ENCODE results near the gene PAM.
"Not testable (repeated sequence)": the region's sequence is repeated elsewhere in the genome, so short reads cannot be mapped to it uniquely, and the experiment has no call there.

The PAM gene

GRCh38 chr5:102901424-102902134 lies 146.5 kb downstream of the PAM start:
- Histone ChIP-seq H3K27ac (ENCODE audit: low read depth, low read length) (no peak overlapping the region), H3K4me3 (ENCODE audit: low read depth, low read length) (no peak overlapping the region), H3K36me3 (ENCODE audit: control insufficient read depth, insufficient read depth, low read length) (no peaks in the 10 kb centered on the region), H3K27me3 (ENCODE audit: control insufficient read depth, insufficient read depth, low read length) (no peaks in the 10 kb centered on the region), H3K9ac (ENCODE audit: low read depth, low read length) (no peak overlapping the region), H3K9me3 (ENCODE audit: control insufficient read depth, insufficient read depth, low read length) (no peaks in the 10 kb centered on the region), H3K4me1 (ENCODE audit: control insufficient read depth, insufficient read depth, low read length) (no peaks in the 10 kb centered on the region)

- Histone ChIP-seq H3K9ac (ENCODE audit: low read depth, low read length) (no peak overlapping the region), H3K36me3 (ENCODE audit: control insufficient read depth, insufficient read depth, low read length) (no peaks in the 10 kb centered on the region), H3K27me3 (ENCODE audit: control insufficient read depth, insufficient read depth, low read length) (no peaks in the 10 kb centered on the region), H3K4me1 (ENCODE audit: control insufficient read depth, insufficient read depth, low read length) (no peaks in the 10 kb centered on the region), H3K9me3 (ENCODE audit: control insufficient read depth, insufficient read depth, low read length) (no peaks in the 10 kb centered on the region), H3K4me3 (ENCODE audit: low read depth, low read length) (no peak overlapping the region), H3K27ac (ENCODE audit: low read depth, low read length) (no peak overlapping the region)
Measured at GRCh38 chr5:102902135-102902448, 147.0 kb downstream of the PAM start.

GRCh38 chr5:102902647-102903046 lies 147.5 kb downstream of the PAM start:
- Histone ChIP-seq H3K9ac (ENCODE audit: low read depth, low read length) (no peak overlapping the region), H3K27me3 (ENCODE audit: control insufficient read depth, insufficient read depth, low read length) (no peaks in the 10 kb centered on the region), H3K9me3 (ENCODE audit: control insufficient read depth, insufficient read depth, low read length) (no peaks in the 10 kb centered on the region), H3K4me3 (ENCODE audit: low read depth, low read length) (no peak overlapping the region), H3K36me3 (ENCODE audit: control insufficient read depth, insufficient read depth, low read length) (no peaks in the 10 kb centered on the region), H3K27ac (ENCODE audit: low read depth, low read length) (no peak overlapping the region), H3K4me1 (ENCODE audit: control insufficient read depth, insufficient read depth, low read length) (no peaks in the 10 kb centered on the region)

GRCh38 chr5:102903074-102903871 lies 148.2 kb downstream of the PAM start:
- Histone ChIP-seq H3K9me3 (ENCODE audit: control insufficient read depth, insufficient read depth, low read length) (no peaks in the 10 kb centered on the region), H3K4me1 (ENCODE audit: control insufficient read depth, insufficient read depth, low read length) (no peaks in the 10 kb centered on the region), H3K27me3 (ENCODE audit: control insufficient read depth, insufficient read depth, low read length) (no peaks in the 10 kb centered on the region), H3K9ac (ENCODE audit: low read depth, low read length) (no peak overlapping the region), H3K4me3 (ENCODE audit: low read depth, low read length) (no peak overlapping the region), H3K36me3 (ENCODE audit: control insufficient read depth, insufficient read depth, low read length) (no peaks in the 10 kb centered on the region), H3K27ac (ENCODE audit: low read depth, low read length) (no peak overlapping the region)

GRCh38 chr5:102905056-102905455 lies 150.0 kb downstream of the PAM start:
- Histone ChIP-seq H3K9me3 (ENCODE audit: control insufficient read depth, insufficient read depth, low read length) (no peaks in the 10 kb centered on the region), H3K36me3 (ENCODE audit: control insufficient read depth, insufficient read depth, low read length) (no peaks in the 10 kb centered on the region), H3K9ac (ENCODE audit: low read depth, low read length) (no peak overlapping the region), H3K27ac (ENCODE audit: low read depth, low read length) (no peak overlapping the region), H3K4me3 (ENCODE audit: low read depth, low read length) (no peak overlapping the region), H3K4me1 (ENCODE audit: control insufficient read depth, insufficient read depth, low read length) (no peaks in the 10 kb centered on the region), H3K27me3 (ENCODE audit: control insufficient read depth, insufficient read depth, low read length) (no peaks in the 10 kb centered on the region)

GRCh38 chr5:102907099-102907498 lies 152.0 kb downstream of the PAM start:
- not testable (repeated sequence) for H3K9ac ChIP-seq (ENCODE audit: low read depth, low read length); H3K27ac ChIP-seq (ENCODE audit: low read depth, low read length); H3K4me1 ChIP-seq (ENCODE audit: control insufficient read depth, insufficient read depth, low read length); H3K27me3 ChIP-seq (ENCODE audit: control insufficient read depth, insufficient read depth, low read length); H3K9me3 ChIP-seq (ENCODE audit: control insufficient read depth, insufficient read depth, low read length); H3K4me3 ChIP-seq (ENCODE audit: low read depth, low read length); H3K36me3 ChIP-seq (ENCODE audit: control insufficient read depth, insufficient read depth, low read length)

- H3K4me3 ChIP-seq (ENCODE audit: low read depth, low read length), result no peak overlapping the region
- no peaks in the 10 kb centered on the region; the same call in 1 of the 2 replicates for H3K4me1 ChIP-seq (ENCODE audit: control insufficient read depth, insufficient read depth, low read length)
- no peak overlapping the region for H3K9ac ChIP-seq (ENCODE audit: low read depth, low read length)
- no peaks in the 10 kb centered on the region for H3K36me3 ChIP-seq (ENCODE audit: control insufficient read depth, insufficient read depth, low read length)
- H3K27me3 ChIP-seq (ENCODE audit: control insufficient read depth, insufficient read depth, low read length), result no peaks in the 10 kb centered on the region
- no peak overlapping the region for H3K27ac ChIP-seq (ENCODE audit: low read depth, low read length)
- no peaks in the 10 kb centered on the region for H3K9me3 ChIP-seq (ENCODE audit: control insufficient read depth, insufficient read depth, low read length)
Measured at GRCh38 chr5:102910240-102911226, 155.4 kb downstream of the PAM start.

GRCh38 chr5:102911973-102912372 lies 156.9 kb downstream of the PAM start:
- Histone ChIP-seq H3K36me3 (ENCODE audit: control insufficient read depth, insufficient read depth, low read length) (no peaks in the 10 kb centered on the region), H3K4me3 (ENCODE audit: low read depth, low read length) (no peak overlapping the region), H3K27ac (ENCODE audit: low read depth, low read length) (no peak overlapping the region), H3K9ac (ENCODE audit: low read depth, low read length) (no peak overlapping the region), H3K9me3 (ENCODE audit: control insufficient read depth, insufficient read depth, low read length) (no peaks in the 10 kb centered on the region), H3K4me1 (ENCODE audit: control insufficient read depth, insufficient read depth, low read length) (no peaks in the 10 kb centered on the region; the same call in 1 of the 2 replicates), H3K27me3 (ENCODE audit: control insufficient read depth, insufficient read depth, low read length) (no peaks in the 10 kb centered on the region)

GRCh38 chr5:102916109-102916508 lies 161.0 kb downstream of the PAM start:
- H3K36me3 ChIP-seq (ENCODE audit: control insufficient read depth, insufficient read depth, low read length), result no peaks in the 10 kb centered on the region
- H3K27me3 ChIP-seq (ENCODE audit: control insufficient read depth, insufficient read depth, low read length), result no peaks in the 10 kb centered on the region
- no peaks in the 10 kb centered on the region for H3K9me3 ChIP-seq (ENCODE audit: control insufficient read depth, insufficient read depth, low read length)
- H3K4me1 ChIP-seq (ENCODE audit: control insufficient read depth, insufficient read depth, low read length), result peaks cover 9% of the 10 kb centered on the region; the same call in 1 of the 2 replicates
- H3K4me3 ChIP-seq (ENCODE audit: low read depth, low read length), result no peak overlapping the region
- no peak overlapping the region for H3K27ac ChIP-seq (ENCODE audit: low read depth, low read length)
- no peak overlapping the region for H3K9ac ChIP-seq (ENCODE audit: low read depth, low read length)

GRCh38 chr5:102918986-102919610 lies 164.0 kb downstream of the PAM start:
- no peak overlapping the region for H3K4me3 ChIP-seq (ENCODE audit: low read depth, low read length)
- H3K9ac ChIP-seq (ENCODE audit: low read depth, low read length), result no peak overlapping the region
- no peaks in the 10 kb centered on the region for H3K9me3 ChIP-seq (ENCODE audit: control insufficient read depth, insufficient read depth, low read length)
- H3K27me3 ChIP-seq (ENCODE audit: control insufficient read depth, insufficient read depth, low read length), result no peaks in the 10 kb centered on the region
- no peaks in the 10 kb centered on the region for H3K36me3 ChIP-seq (ENCODE audit: control insufficient read depth, insufficient read depth, low read length)
- H3K27ac ChIP-seq (ENCODE audit: low read depth, low read length), result no peak overlapping the region
- H3K4me1 ChIP-seq (ENCODE audit: control insufficient read depth, insufficient read depth, low read length), result peaks cover 9% of the 10 kb centered on the region; the same call in 1 of the 2 replicates
